Muscle of leg (tissue), 11 donors: ENCODE measurements around the gene RNF213. TPM values are rescaled to one million over a fixed set of nuclear protein-coding genes. Genes with fewer than 3 reads are reported as not detected.

Experiments
- DNase-seq: peaks from one replicate; pipeline ENCODE4 v3.0.0; 2013
- H3K27ac ChIP-seq: one replicate; pipeline ENCODE4 v1.5.1; 2013; ENCODE audit warnings: mild to moderate bottlenecking, low read length, control low read depth
- H3K27me3 ChIP-seq: one replicate; pipeline ENCODE4 v1.6.1; 2013; ENCODE audit warnings: low read length; ENCODE audit not compliant: control insufficient read depth, insufficient read depth
- H3K36me3 ChIP-seq: one replicate; pipeline ENCODE4 v1.6.1; 2013; ENCODE audit warnings: low read length; ENCODE audit not compliant: control insufficient read depth, insufficient read depth
- H3K4me1 ChIP-seq: one replicate; pipeline ENCODE4 v1.6.1; 2013; ENCODE audit warnings: low read length; ENCODE audit not compliant: control insufficient read depth, insufficient read depth
- H3K4me3 ChIP-seq: one replicate; pipeline ENCODE4 v1.5.1; 2013; ENCODE audit warnings: low read length, control low read depth
- H3K9me3 ChIP-seq: replicated peaks from 2 replicates; pipeline ENCODE4 v1.6.1; 2013; ENCODE audit warnings: low read depth, low read length; ENCODE audit not compliant: control insufficient read depth
- WGBS: methylation state at CpG from one replicate; pipeline ENCODE4 v1.1.5; 2013; ENCODE audit warnings: missing lambda C conversion rate; ENCODE audit not compliant: insufficient coverage; 5-methylcytosine and 5-hydroxymethylcytosine counted together
- polyA plus RNA-seq, 8 donors: library from polyadenylated mRNA; unstranded; fragments of 120-200 nt; gene quantifications; one replicate each; pipeline versions ENCODE4 v1.2.1 to v1.2.3, GENCODE V29; 2013; ENCODE audit warnings: inconsistent platforms in 1 of 8, low replicate concordance in 1 of 8; ENCODE audit not compliant: insufficient read length in 8 of 8, insufficient read depth in 1 of 8
- total RNA-seq: library from RNA; stranded (reverse); fragments of 120-200 nt; gene quantifications from one replicate; pipeline ENCODE4 v1.2.4, GENCODE V29; 2013

The RNF213 gene
- total and polyA plus RNA-seq, 9 donors = 23.0 to 43.0 (median 32.9) TPM

GRCh38 chr17:80365001-80365965 is 104.6 kb downstream of the RNF213 start:
- 86% methylated on average over 18 of the region's 29 CpGs for WGBS
- no peak for DNase-seq
- H3K9me3 ChIP-seq = no peaks in the 10 kb centered on the region
- H3K36me3 ChIP-seq = peaks cover 80% of the 10 kb centered on the region
- no peak overlapping the region for H3K27ac ChIP-seq
- no peak overlapping the region for H3K4me3 ChIP-seq
- peaks cover 5% of the 10 kb centered on the region for H3K4me1 ChIP-seq
- H3K27me3 ChIP-seq = no peaks in the 10 kb centered on the region

- H3K27ac ChIP-seq = no peak overlapping the region
- no peaks in the 10 kb centered on the region for H3K27me3 ChIP-seq
- H3K9me3 ChIP-seq = no peaks in the 10 kb centered on the region
- no peak for DNase-seq
- peaks cover 5% of the 10 kb centered on the region for H3K4me1 ChIP-seq
- no peak overlapping the region for H3K4me3 ChIP-seq
- H3K36me3 ChIP-seq = peaks cover 79% of the 10 kb centered on the region
- WGBS = 83% methylated on average over 2 of the region's 11 CpGs
Observed at GRCh38 chr17:80365983-80366382, 105.3 kb downstream of the RNF213 start.

DNA sequence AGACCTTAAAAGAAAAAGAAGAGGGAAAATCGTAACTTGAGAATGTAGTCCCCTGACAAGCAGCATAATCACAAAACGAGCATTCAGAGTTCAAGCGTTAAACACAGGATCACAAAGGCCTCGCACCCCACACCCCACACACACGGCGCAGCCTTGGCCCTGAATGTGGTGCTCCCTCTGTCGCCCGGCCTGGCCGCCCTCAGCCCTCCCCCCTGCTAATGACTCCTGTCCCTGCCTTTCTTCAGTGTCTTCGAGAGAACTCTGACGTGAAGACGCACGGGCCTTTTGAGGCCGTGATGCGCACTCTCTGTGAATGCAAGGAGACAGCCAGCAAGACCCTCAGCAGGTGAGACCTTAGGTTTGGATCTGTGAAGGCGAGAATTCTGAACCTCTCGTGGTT is 106.9 kb downstream of the RNF213 start:
- no peaks in the 10 kb centered on the region for H3K27me3 ChIP-seq
- no peaks in the 10 kb centered on the region for H3K9me3 ChIP-seq
- DNase-seq = no peak
- H3K4me1 ChIP-seq = peaks cover 5% of the 10 kb centered on the region
- no peak overlapping the region for H3K4me3 ChIP-seq
- WGBS = 60% methylated on average over 16 of the region's 17 CpGs
- no peak overlapping the region for H3K27ac ChIP-seq
- H3K36me3 ChIP-seq = peaks cover 75% of the 10 kb centered on the region

- Histone ChIP-seq H3K4me1 (no peaks in the 10 kb centered on the region), H3K27me3 (no peaks in the 10 kb centered on the region), H3K4me3 (no peak overlapping the region), H3K27ac (no peak overlapping the region), H3K36me3 (peaks cover 68% of the 10 kb centered on the region), H3K9me3 (no peaks in the 10 kb centered on the region)
- DNase-seq = no peak
- WGBS = 75% methylated on average over 2 of the region's 5 CpGs
Observed at GRCh38 chr17:80371196-80371595, 110.5 kb downstream of the RNF213 start.

GRCh38 chr17:80372456-80372855 is 111.8 kb downstream of the RNF213 start:
- Histone ChIP-seq H3K27me3 (no peaks in the 10 kb centered on the region), H3K27ac (no peak overlapping the region), H3K36me3 (peaks cover 77% of the 10 kb centered on the region), H3K4me3 (no peak overlapping the region), H3K9me3 (no peaks in the 10 kb centered on the region), H3K4me1 (no peaks in the 10 kb centered on the region)
- 82% methylated on average over 8 of the region's 11 CpGs for WGBS
- no peak for DNase-seq

DNA sequence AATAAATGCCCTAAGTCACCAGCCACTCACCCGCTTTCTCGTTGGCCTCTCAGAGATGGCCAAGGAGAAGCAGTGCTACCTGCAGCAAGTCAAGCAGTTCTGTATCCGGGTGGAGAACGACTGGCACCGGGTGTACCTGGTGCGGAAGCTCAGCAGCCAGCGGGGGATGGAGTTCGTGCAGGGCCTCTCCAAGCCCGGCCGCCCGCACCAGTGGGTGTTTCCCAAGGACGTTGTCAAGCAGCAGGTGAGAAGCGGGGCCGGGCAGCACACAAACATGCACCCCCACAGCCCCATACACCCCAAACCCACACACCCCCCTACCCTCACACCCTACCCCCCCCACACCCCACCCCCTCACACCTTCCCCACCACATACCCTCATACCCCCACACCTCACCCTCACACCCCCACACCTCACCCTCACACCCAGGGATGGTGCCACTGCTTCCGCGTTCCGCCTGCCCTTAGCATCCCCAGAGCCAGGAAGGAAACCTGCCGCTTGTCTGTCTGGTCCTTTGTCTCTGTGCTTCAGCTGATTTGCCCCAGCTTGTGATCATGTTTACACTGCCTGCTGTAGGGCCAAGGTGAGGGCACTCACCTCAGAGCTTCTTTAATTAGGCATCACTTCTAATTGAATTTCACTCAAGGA is 112.4 kb downstream of the RNF213 start:
- WGBS = 90% methylated on average over 18 of the region's 18 CpGs
- H3K27ac ChIP-seq = no peak overlapping the region
- H3K9me3 ChIP-seq = no peaks in the 10 kb centered on the region
- no peaks in the 10 kb centered on the region for H3K27me3 ChIP-seq
- DNase-seq = no peak
- H3K4me3 ChIP-seq = no peak overlapping the region
- H3K36me3 ChIP-seq = peaks cover 77% of the 10 kb centered on the region
- H3K4me1 ChIP-seq = no peaks in the 10 kb centered on the region

DNA sequence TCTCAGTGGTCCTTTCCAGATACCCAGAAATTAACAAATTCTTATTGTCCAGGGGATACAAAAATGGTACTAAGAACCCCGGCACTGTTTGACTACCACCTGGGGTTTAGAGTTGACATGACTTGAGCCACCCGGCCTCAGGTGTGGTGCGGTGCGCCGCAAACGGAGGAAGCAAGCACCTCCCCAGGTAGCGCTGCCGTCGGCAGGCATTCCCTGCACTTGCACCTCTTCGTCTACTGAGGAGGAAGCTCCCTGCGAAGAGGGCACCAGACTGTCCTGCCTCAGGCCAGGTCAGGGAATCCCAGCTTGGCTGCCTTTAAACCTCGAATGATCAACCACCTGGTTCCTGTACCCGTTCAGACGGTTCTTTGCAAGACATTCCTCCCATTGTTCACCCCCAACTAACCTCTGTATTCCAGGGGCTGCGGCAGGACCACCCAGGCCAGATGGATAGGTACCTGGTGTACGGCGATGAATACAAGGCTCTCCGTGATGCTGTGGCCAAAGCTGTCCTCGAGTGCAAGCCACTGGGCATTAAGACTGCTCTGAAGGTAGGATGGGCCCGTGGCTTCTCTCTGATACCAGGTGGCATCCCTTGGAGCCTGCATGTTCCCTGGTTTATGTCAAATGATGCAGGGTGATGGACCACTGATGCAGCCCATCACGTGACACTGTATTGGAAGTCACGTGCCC is 113.5 kb downstream of the RNF213 start:
- H3K36me3 ChIP-seq = peaks cover 76% of the 10 kb centered on the region
- no peaks in the 10 kb centered on the region for H3K4me1 ChIP-seq
- no peaks in the 10 kb centered on the region for H3K27me3 ChIP-seq
- no peak for DNase-seq
- H3K4me3 ChIP-seq = no peak overlapping the region
- no peaks in the 10 kb centered on the region for H3K9me3 ChIP-seq
- WGBS = 94% methylated on average over 17 of the region's 22 CpGs
- peak overlapping the region; percentile 21 for H3K27ac ChIP-seq

GRCh38 chr17:80374732-80375585 is 114.3 kb downstream of the RNF213 start:
- H3K4me1 ChIP-seq = no peaks in the 10 kb centered on the region
- peaks cover 76% of the 10 kb centered on the region for H3K36me3 ChIP-seq
- DNase-seq = peak; percentile 92
- no peak overlapping the region for H3K4me3 ChIP-seq
- peak overlapping the region; percentile 21 for H3K27ac ChIP-seq
- H3K9me3 ChIP-seq = no peaks in the 10 kb centered on the region
- WGBS = 48% methylated on average over 13 of the region's 14 CpGs
- H3K27me3 ChIP-seq = no peaks in the 10 kb centered on the region

GRCh38 chr17:80376531-80376930 is 115.9 kb downstream of the RNF213 start:
- Histone ChIP-seq H3K4me3 (no peak overlapping the region), H3K36me3 (peaks cover 80% of the 10 kb centered on the region), H3K27ac (no peak overlapping the region), H3K4me1 (no peaks in the 10 kb centered on the region), H3K27me3 (no peaks in the 10 kb centered on the region), H3K9me3 (no peaks in the 10 kb centered on the region)
- 89% methylated on average over 4 of the region's 4 CpGs for WGBS
- no peak for DNase-seq
